GM21381 (cell line): ENCODE data around the gene RIMBP2.

Experiments used
- ATAC-seq: cut with Tn5 transposase; IDR thresholded peaks from one replicate; pipeline ENCODE4 v1.9.1; 2021; ENCODE audit warnings: mild to moderate bottlenecking, moderate library complexity; ENCODE audit not compliant: unreplicated experiment

RIMBP2 gene

DNA sequence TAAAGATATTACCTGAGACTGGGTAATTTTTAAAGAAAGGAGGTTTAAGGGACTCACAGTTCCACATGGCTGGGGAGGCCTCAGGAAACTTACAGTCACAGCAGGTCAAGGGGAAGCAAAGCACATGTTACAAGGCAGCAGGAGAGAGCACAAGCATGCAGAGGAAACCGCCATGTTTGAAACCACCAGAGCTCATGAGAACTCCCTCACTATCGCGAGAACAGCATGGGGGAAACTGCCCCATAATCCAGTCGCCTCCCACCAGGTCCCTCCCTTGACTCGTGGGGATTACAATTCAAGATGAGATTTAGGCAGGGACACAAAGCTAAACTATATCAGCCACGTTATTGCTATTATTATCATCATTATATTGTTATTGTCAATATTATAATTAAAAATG lies 138.7 kb downstream of the RIMBP2 start:
- no peak for ATAC-seq

DNA sequence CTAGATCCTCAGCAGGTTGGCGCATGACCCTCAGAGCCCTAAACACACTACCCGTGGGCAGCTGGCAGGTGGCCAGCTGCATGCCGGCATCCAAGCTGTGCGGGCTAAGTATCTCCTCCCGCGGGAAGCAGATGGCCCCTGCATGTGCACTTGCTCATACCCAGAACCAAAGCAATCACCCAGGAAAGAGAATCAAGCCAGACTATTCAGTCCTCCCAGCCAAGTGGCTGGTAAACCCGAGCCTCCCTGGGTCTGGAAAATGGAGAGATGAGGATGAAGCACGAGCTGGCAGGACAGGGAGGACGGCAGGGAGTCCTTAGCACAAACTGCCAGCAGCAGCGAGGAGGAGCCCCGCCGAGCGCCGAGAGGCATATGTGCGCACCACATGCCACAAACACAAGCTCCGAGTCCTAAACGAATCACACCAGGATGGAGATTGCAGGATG lies 139.7 kb downstream of the RIMBP2 start:
- ATAC-seq: no peak

GRCh38 chr12:130574402-130574801 lies 141.7 kb downstream of the RIMBP2 start:
- ATAC-seq: no peak

- ATAC-seq: no peak
Measured at GRCh38 chr12:130573766-130574165, 142.3 kb downstream of the RIMBP2 start.

GRCh38 chr12:130573235-130573634 lies 142.9 kb downstream of the RIMBP2 start:
- ATAC-seq: no peak

DNA sequence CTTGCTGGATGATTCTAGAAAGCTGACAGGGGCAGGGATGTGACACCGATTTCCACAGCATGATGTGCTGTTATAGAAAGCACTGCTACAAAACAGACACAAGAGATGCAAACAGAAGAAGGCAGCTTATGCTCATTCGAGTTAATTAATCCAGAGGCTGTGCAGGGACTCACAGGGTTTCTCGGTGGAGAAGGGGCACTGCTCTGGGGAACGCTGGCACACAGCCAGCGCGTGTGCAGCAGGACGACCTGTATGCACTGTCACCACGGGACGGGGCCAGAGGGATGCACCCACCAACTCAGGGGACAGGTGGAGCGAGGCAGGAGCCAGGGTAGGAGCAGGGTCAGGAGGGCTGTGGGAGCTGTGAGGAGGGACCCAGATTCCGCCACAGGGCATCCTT lies 143.5 kb downstream of the RIMBP2 start:
- ATAC-seq: no peak

- no peak for ATAC-seq
Measured at GRCh38 chr12:130571734-130572133, 144.4 kb downstream of the RIMBP2 start.

GRCh38 chr12:130571089-130571488 lies 145.0 kb downstream of the RIMBP2 start:
- no peak for ATAC-seq

DNA sequence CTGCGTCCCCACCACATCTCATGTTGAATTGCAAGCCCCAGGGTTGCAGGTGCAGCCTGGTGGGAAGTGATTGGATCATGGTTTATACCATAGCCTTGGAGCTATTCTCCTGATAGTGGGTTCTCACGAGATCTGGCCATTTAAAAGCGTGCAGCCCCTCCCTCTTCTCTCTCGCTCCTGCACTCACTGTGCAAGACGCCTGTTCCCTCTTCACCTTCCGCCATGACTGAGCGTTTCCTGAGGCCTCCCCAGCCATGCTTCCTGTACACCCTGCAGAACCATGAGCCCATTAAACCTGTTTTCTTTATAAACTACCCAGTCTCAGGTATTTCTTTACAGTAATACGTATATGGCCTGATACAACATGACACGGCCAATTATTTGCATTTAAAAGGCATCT lies 146.6 kb downstream of the RIMBP2 start:
- no peak for ATAC-seq

DNA sequence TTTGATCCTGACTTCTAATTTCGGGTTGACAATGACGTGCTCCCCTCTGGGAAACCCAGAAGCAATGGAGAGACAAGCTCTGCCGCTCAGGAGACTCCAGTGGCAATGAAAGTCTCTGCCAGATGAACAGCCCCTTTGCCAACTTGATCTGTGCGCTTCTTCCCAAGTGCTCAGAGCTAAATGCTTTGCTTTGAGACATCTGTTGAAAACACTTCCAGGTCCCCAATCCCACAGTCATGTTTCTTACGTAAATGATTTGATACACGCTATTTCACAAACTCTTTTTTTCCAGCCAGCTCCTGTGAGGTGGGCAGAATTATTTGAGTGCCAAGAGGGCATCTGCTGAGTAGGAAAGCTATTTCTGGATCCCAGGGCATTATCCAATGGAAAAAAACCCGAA lies 147.6 kb downstream of the RIMBP2 start:
- no peak for ATAC-seq

DNA sequence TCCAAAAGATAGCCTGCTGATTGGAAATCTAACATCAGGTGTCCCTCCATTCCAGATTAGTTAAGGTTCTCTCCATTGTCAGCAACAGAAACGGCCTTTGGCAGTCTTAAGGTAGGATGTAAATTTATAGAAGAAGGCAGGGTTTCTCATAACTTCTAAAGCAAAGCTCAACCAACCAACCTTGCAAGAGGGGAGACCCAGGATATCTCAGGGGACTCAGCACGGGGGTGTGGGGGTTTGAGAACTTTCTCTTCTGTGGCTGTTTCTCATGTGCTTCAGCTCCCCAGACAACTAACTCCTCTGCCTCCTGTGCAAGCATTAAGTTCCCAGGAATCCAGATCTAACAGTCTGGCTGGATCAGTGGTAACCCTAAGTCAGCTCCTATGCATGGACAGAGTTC lies 148.1 kb downstream of the RIMBP2 start:
- ATAC-seq: no peak

DNA sequence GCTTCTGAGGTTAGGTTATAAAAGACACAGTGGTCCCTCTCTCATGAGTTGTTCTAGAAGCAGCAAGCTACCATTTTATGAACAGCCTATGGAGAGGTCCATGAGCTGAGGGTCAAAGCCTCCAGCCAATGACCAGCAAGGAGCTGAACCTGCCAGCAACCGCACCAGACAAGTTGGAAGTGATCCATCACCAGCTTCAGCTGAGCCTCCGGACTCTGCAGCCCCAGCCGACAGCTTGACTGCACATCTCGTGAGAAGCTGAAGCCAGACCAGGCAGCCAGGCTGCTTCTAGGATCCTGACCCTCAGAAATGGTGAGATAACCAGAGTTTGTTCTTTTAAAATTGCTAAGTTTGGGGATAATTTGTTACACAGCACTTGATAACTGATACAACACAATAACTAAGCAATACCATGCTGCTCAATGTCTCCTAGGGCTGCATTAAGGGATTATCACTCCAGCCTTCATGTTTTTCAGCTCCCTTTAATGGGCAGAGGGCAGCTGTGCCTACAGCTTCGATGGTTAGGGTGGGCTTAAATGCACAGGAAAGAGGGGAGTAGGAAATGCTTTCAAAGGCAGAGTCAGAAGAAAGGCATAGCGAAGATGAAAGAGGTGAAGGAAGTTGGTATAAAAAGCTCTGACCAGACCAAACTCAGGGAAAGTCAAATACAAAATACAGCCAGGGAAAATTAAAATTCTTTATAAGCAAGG lies 149.5 kb downstream of the RIMBP2 start:
- ATAC-seq: no peak

GRCh38 chr12:130565189-130565588 lies 150.9 kb downstream of the RIMBP2 start:
- no peak for ATAC-seq

- ATAC-seq: no peak
Measured at GRCh38 chr12:130563323-130563722, 152.8 kb downstream of the RIMBP2 start.

GRCh38 chr12:130562716-130563115 lies 153.4 kb downstream of the RIMBP2 start:
- ATAC-seq: no peak

DNA sequence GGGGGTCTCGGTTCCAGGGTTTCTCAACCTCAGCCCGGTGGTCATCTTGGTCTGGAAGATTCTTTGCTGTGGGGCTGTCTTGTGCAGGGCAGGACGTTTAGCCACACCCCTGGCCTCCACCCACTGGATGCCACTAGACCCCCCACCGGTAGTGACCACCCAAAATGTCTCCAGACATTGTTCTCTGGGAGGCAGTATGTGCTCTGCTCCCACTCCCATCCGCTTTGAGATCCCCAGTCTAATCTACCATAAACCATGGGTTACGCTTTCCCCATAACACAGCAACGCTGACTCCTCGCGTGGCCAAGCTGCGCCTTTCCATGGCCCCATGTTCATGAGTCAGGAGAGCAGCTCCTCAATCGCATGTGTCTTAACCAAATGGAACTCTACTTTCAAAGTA lies 155.8 kb downstream of the RIMBP2 start:
- ATAC-seq: no peak

DNA sequence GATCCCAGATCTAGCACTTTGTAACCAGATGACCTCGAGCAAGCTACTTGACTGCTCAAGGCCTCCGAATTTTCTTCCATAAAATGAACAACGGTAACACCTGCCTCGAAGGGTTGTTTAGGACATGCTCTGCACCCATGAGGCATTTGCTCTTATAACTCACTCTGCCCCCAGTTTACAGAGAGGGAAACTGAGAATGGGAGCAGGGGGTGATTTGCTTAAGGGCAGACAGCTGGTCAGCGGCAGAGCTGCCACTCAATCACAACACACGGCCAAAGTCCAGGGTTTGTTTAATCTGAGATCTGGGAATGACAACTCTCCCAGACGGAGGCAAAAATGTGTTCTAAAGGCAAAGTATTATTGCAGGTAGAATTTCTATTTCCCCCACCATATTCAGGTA lies 156.3 kb downstream of the RIMBP2 start:
- no peak for ATAC-seq

DNA sequence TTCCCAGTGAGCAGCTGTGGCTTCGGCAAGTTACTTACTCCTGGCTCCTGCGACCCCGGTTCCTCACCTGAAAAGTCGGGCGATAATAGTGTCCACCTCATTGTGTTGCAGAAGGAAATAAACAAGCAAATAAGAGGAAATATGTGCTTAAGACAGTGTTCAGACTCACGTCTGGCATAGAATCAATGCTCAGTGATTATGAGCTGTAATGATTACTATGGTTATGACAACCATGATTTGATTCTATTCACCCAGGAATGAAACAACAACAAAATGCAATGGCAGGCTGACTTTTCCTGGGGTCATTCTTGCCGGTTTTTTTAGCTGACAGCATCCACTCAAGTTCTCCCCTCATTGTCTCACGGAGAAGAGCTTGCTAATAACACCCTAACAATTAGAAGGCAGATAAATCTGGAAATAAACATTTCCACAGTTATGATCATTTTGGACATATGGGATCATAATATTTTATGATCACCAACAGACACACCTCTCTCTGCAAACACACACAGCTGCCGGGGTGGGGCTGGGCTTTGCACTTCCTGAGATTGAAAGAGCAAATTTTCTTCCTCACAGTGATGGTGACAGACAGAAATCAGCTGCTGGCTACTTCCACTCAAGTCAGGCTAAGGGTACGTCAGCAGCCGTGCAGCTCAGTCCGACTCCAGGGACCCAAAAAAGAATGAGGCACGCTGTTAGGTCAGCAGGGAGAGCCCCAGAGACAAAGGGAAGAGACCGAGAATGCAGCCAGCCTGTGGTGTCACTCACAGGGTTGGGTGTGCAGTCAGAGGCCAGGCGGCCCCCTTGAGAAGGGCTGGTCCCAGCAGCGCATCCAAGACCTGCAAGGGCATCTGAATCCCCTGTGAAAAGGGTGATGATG lies 158.0 kb downstream of the RIMBP2 start:
- no peak for ATAC-seq

GRCh38 chr12:130557201-130557600 lies 158.9 kb downstream of the RIMBP2 start:
- no peak for ATAC-seq

DNA sequence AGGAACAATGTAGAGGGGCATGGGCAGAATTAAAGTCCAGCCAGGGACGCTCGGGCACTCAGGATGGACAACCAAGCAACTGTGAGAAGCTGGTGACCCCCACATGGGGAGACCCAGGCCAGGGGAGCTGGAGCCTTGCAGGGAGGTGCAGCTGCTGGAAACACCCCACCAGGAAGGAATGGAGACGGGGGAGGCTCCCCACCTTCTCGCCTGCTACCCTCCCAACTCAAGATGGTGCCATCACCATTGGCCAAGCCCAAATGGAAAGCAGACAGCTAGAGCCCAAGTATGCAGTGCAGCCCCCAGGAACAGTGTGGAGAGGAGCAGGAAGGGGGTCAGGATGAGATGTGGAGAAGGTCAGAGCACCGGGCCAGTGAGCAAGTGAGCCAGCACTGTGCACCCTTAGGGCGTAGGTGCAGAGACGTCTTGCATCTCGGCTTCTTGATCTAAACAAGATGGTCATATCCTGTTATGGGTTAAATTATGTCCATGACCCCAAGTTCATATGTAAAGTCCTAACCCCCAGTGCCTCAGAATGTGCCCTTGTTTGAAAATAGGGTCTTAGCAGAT lies 159.5 kb downstream of the RIMBP2 start:
- no peak for ATAC-seq

DNA sequence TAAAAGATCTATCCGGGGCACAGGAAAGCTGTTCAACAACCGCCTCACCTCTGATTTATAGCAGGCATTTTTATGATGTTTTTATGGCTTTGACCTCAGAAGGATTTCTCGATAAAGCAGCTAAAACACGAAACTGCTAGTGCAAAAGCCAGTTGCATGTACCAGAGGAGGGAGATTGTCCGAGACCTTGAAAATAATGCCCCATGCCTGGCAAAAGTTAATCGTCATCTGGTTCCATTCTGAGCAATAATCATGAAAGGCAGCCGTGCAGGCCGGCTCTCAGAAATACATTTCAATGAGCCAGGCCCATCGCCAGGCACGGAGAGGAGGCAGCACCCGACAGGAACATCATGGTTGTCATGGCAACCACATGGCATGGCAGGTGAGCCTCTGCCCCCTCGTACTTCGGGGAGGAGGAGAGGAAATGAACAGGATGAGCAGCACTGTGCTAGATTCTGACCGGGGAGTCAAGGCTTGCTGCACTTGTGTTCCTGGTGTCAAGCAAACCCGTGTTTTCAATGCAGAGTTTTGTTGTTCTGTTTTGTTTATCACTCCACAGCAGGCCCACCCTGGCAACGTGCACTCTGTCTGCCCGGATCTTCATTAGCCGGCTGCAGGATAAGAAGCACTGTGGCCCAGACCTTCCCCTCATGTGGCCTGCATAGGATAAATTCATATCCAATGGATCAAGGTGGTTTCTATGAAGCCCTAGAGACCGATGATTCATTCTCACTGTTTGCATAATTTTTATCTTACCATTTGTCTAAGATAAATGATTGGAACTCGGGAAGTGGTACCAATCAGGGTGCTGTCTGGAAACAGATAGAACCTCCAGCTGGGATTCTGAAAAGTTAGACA lies 160.2 kb downstream of the RIMBP2 start:
- ATAC-seq: no peak
